HCT116 (cell line): Measurements from ENCODE around the gene CLIC5. TPM values are rescaled to one million over a fixed set of nuclear protein-coding genes. Genes with fewer than 3 reads are reported as not detected.

Source experiments
- ATAC-seq: fragments of 200-7000 bp; cut with Tn5 transposase; 2 replicates; pipeline ENCODE4 v1.9.1; 2020; ENCODE audit warnings: mild to moderate bottlenecking, moderate library complexity
- BruUV-seq: library from RNA; stranded (reverse); fragments of 400-500 nt; replicated peaks from 2 replicates; lab custom pipeline; 2021; lab: Mats Ljungman, UMichigan
- CTCF ChIA-PET: fragments of 300-600 bp; sonication (Branson Sonifier 250); formaldehyde crosslinking; loops from one replicate; lab custom pipeline; 2021; ENCODE audit warnings: antibody characterized with exemption; lab: Charles Lee
- POLR2A ChIA-PET: fragments of 300-600, 350-600 bp; sonication (Branson Sonifier 250); formaldehyde crosslinking; loops from one replicate; lab custom pipeline; 2021; ENCODE audit warnings: antibody characterized with exemption; lab: Charles Lee
- RAD21 ChIA-PET, 2 experiments: fragments of 300-600 bp; sonication (Branson Sonifier 250); formaldehyde crosslinking; loops; one replicate each; lab custom pipeline; 2023; ENCODE audit warnings: low total read pairs in 2 of 2; ENCODE audit not compliant: uncharacterized antibody in 2 of 2, unreplicated experiment in 2 of 2, low non-redundant PET in 1 of 2; lab: Charles Lee
- DNase-seq: peaks from one replicate; pipeline ENCODE4 v3.0.0-alpha.2; 2010; ENCODE audit warnings: low read depth, low spot score
- H2AFZ ChIP-seq: fragments of 200-600 bp; shearing (Covaris generic), sonication (generic); 2 replicates; pipeline ENCODE4 v1.6.1; 2017; ENCODE audit warnings: low read depth, mixed run types, mixed read lengths, antibody characterized with exemption, low read length; ENCODE audit not compliant: poor library complexity, severe bottlenecking
- H3K27ac ChIP-seq: 2 replicates; pipeline ENCODE4 v1.5.1; 2012; ENCODE audit warnings: low read depth, low read length
- H3K27me3 ChIP-seq: fragments of 200-600 bp; sonication (generic); 2 replicates; pipeline ENCODE4 v1.6.1; 2016; ENCODE audit warnings: mixed run types, low read length, mixed read lengths; ENCODE audit not compliant: insufficient read depth
- H3K36me3 ChIP-seq, 2 experiments: fragments of 200-500 bp in 1 of 2; fragments of 200-600 bp in 1 of 2; sonication (Bioruptor generic) in 1 of 2; sonication (generic) in 1 of 2; 2 replicates each; pipeline versions ENCODE4 v1.5.1 to v1.6.1; 2014 to 2016; ENCODE audit warnings: low read length in 2 of 2, inconsistent platforms in 1 of 2, mixed read lengths in 1 of 2, mixed run types in 1 of 2; ENCODE audit not compliant: insufficient read depth in 2 of 2, control insufficient read depth in 1 of 2
- H3K4me1 ChIP-seq, 2 experiments: fragments of 200-600 bp in 1 of 2; sonication (generic) in 1 of 2; 2 replicates each; pipeline versions ENCODE4 v1.5.1 to v1.6.1; 2012 to 2017; ENCODE audit warnings: low read length in 2 of 2, inconsistent platforms in 1 of 2, mild to moderate bottlenecking in 1 of 2, mixed read lengths in 1 of 2, mixed run types in 1 of 2, moderate library complexity in 1 of 2; ENCODE audit not compliant: insufficient read depth in 2 of 2, control insufficient read depth in 1 of 2
- H3K4me2 ChIP-seq: fragments of 200-600 bp; sonication (generic); 2 replicates; pipeline ENCODE4 v1.6.1; 2017; ENCODE audit warnings: mixed run types, low read length, mixed read lengths
- H3K4me3 ChIP-seq, 2 experiments: fragments of 200-600 bp in 1 of 2; sonication (generic) in 1 of 2; replicated peaks in 1 of 2; 2 replicates each; pipeline ENCODE4 v1.5.1; 2011 to 2016; ENCODE audit warnings: low read length in 2 of 2, control low read depth in 1 of 2, low read depth in 1 of 2, mild to moderate bottlenecking in 1 of 2, mixed read lengths in 1 of 2, mixed run types in 1 of 2
- H3K79me2 ChIP-seq: fragments of 200-600 bp; sonication (generic); 2 replicates; pipeline ENCODE4 v1.6.1; 2017; ENCODE audit warnings: mild to moderate bottlenecking, mixed run types, low read length, moderate library complexity, mixed read lengths; ENCODE audit not compliant: insufficient read depth
- H3K9ac ChIP-seq: fragments of 200-600 bp; sonication (generic); 2 replicates; pipeline ENCODE4 v1.6.1; 2016; ENCODE audit warnings: low read length, mixed read lengths
- H3K9me2 ChIP-seq: fragments of 200-600 bp; sonication (generic), shearing (Covaris generic); 2 replicates; pipeline ENCODE4 v1.6.1; 2017; ENCODE audit warnings: mixed run types, mild to moderate bottlenecking, moderate library complexity; ENCODE audit not compliant: insufficient read depth
- H3K9me3 ChIP-seq, 2 experiments: fragments of 200-500 bp in 1 of 2; fragments of 200-600 bp in 1 of 2; sonication (Bioruptor generic) in 1 of 2; sonication (generic) in 1 of 2; 2 replicates each; pipeline ENCODE4 v1.6.1; 2014 to 2017; ENCODE audit warnings: low read length in 2 of 2, mixed read lengths in 2 of 2, inconsistent platforms in 1 of 2, low read depth in 1 of 2, mild to moderate bottlenecking in 1 of 2, mixed run types in 1 of 2, moderate library complexity in 1 of 2; ENCODE audit not compliant: control insufficient read depth in 1 of 2, insufficient read depth in 1 of 2
- H4K20me1 ChIP-seq: fragments of 200-600 bp; sonication (generic), shearing (Covaris generic); 2 replicates; pipeline ENCODE4 v1.6.1; 2017; ENCODE audit warnings: mixed run types, mild to moderate bottlenecking, moderate library complexity; ENCODE audit not compliant: insufficient read depth
- ATF3 ChIP-seq: IDR thresholded peaks from 2 replicates; pipeline ENCODE4 v1.6.1; 2012
- CBX3 ChIP-seq: IDR thresholded peaks from 2 replicates; pipeline ENCODE4 v1.6.1; 2012; ENCODE audit warnings: low read depth
- EGR1 ChIP-seq: IDR thresholded peaks from 2 replicates; pipeline ENCODE4 v1.6.1; 2012; ENCODE audit warnings: low read depth
- ELF1 ChIP-seq: IDR thresholded peaks from 2 replicates; pipeline ENCODE4 v1.6.1; 2012; ENCODE audit warnings: low read depth, borderline replicate concordance
- EZH2 ChIP-seq: fragments of 200-600 bp; sonication (generic); IDR thresholded peaks from 2 replicates; pipeline ENCODE4 v1.6.1; 2017; ENCODE audit warnings: antibody characterized with exemption, mixed run types
- FOSL1 ChIP-seq: IDR thresholded peaks from 2 replicates; pipeline ENCODE4 v1.6.1; 2012; ENCODE audit warnings: low read depth
- JUND ChIP-seq: IDR thresholded peaks from 2 replicates; pipeline ENCODE4 v1.6.1; 2012
- POLR2A ChIP-seq: IDR thresholded peaks from 2 replicates; pipeline ENCODE4 v1.7.0; 2011; ENCODE audit warnings: borderline replicate concordance; ENCODE audit not compliant: insufficient read depth, insufficient read length; ENCODE audit errors: extremely low read depth
- POLR2AphosphoS5 ChIP-seq: IDR thresholded peaks from 2 replicates; pipeline ENCODE4 v1.6.1; 2011; ENCODE audit warnings: mild to moderate bottlenecking, low read depth, low read length, moderate library complexity
- TCF7L2 ChIP-seq: IDR thresholded peaks from 2 replicates; pipeline ENCODE4 v1.7.0; 2011; ENCODE audit warnings: borderline replicate concordance, inconsistent platforms; ENCODE audit not compliant: insufficient read depth, insufficient read length; ENCODE audit errors: extremely low read depth
- YY1 ChIP-seq: IDR thresholded peaks from 2 replicates; pipeline ENCODE4 v1.6.1; 2011; ENCODE audit warnings: low read length, low read depth, moderate library complexity, mild to moderate bottlenecking; ENCODE audit not compliant: insufficient replicate concordance; ENCODE audit errors: extremely low read depth
- ZFX ChIP-seq: fragments of 450-650 bp; IDR thresholded peaks from 2 replicates; pipeline ENCODE4 v1.6.1; 2017
- intact Hi-C: fragments of 100-400 bp; cut with micrococcal nuclease; formaldehyde crosslinking; loops from 2 replicates; pipeline ENCODE4 v1.10.0; 2022
- total RNA-seq: library from RNA; stranded (reverse); gene quantifications from one replicate; pipeline ENCODE4 v1.2.1, GENCODE V29; 2021; ENCODE audit not compliant: unreplicated experiment
- TF ChIP-seq, protein P1 (sequence below): IDR thresholded peaks from 2 replicates; pipeline ENCODE4 v1.6.1; 2012; ENCODE audit warnings: low read depth
- TF ChIP-seq, protein P2 (sequence below): IDR thresholded peaks from 2 replicates; pipeline ENCODE4 v1.6.1; 2012
- TF ChIP-seq, protein P3 (sequence below): IDR thresholded peaks from 2 replicates; pipeline ENCODE4 v1.6.1; 2011; ENCODE audit warnings: mild to moderate bottlenecking, low read length, moderate library complexity; ENCODE audit not compliant: insufficient replicate concordance; ENCODE audit errors: extremely low read depth

Gene CLIC5
- total RNA-seq, 1 experiment from 2014 or later = 0.20 TPM

DNA sequence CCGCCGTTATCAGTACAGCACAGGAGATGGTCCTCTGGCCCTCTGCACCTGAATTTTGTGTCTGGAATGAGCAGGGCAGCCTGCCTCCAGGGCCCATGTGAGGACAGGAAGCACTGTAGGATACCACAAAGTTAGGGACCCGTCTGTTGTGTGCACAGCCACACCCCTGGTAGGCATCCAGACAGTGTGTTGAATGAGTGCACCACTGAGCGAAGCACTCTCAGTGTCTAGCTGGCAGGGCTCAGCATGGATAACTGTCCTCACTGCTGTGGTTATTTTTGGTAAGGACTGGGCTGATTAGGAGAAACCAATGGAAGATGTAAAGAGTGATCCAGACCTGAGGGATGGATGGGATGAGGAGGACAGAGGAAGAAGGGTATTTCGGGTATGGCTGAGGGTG is 178.7 kb downstream of the CLIC5 start:
- DNase-seq = no peak
- no peak for ATAC-seq
- no peaks in the 10 kb centered on the region for H3K9me3 ChIP-seq
- H3K27me3 ChIP-seq = no peaks in the 10 kb centered on the region
- intact Hi-C loops = no loop called here
- TF ChIP-seq TCF7L2 = no peak
- no peak for TF ChIP-seq POLR2A
- TF ChIP-seq ZFX = no peak
- TF ChIP-seq, protein P1, sequence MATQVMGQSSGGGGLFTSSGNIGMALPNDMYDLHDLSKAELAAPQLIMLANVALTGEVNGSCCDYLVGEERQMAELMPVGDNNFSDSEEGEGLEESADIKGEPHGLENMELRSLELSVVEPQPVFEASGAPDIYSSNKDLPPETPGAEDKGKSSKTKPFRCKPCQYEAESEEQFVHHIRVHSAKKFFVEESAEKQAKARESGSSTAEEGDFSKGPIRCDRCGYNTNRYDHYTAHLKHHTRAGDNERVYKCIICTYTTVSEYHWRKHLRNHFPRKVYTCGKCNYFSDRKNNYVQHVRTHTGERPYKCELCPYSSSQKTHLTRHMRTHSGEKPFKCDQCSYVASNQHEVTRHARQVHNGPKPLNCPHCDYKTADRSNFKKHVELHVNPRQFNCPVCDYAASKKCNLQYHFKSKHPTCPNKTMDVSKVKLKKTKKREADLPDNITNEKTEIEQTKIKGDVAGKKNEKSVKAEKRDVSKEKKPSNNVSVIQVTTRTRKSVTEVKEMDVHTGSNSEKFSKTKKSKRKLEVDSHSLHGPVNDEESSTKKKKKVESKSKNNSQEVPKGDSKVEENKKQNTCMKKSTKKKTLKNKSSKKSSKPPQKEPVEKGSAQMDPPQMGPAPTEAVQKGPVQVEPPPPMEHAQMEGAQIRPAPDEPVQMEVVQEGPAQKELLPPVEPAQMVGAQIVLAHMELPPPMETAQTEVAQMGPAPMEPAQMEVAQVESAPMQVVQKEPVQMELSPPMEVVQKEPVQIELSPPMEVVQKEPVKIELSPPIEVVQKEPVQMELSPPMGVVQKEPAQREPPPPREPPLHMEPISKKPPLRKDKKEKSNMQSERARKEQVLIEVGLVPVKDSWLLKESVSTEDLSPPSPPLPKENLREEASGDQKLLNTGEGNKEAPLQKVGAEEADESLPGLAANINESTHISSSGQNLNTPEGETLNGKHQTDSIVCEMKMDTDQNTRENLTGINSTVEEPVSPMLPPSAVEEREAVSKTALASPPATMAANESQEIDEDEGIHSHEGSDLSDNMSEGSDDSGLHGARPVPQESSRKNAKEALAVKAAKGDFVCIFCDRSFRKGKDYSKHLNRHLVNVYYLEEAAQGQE = no peak
- TF ChIP-seq POLR2AphosphoS5 = no peak
- no peak for TF ChIP-seq EGR1
- no peak for TF ChIP-seq EZH2
- no peak for TF ChIP-seq YY1
- no peak for TF ChIP-seq JUND
- no peak for TF ChIP-seq ATF3
- TF ChIP-seq, protein P2, sequence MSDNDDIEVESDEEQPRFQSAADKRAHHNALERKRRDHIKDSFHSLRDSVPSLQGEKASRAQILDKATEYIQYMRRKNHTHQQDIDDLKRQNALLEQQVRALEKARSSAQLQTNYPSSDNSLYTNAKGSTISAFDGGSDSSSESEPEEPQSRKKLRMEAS = no peak
- TF ChIP-seq, protein P3, sequence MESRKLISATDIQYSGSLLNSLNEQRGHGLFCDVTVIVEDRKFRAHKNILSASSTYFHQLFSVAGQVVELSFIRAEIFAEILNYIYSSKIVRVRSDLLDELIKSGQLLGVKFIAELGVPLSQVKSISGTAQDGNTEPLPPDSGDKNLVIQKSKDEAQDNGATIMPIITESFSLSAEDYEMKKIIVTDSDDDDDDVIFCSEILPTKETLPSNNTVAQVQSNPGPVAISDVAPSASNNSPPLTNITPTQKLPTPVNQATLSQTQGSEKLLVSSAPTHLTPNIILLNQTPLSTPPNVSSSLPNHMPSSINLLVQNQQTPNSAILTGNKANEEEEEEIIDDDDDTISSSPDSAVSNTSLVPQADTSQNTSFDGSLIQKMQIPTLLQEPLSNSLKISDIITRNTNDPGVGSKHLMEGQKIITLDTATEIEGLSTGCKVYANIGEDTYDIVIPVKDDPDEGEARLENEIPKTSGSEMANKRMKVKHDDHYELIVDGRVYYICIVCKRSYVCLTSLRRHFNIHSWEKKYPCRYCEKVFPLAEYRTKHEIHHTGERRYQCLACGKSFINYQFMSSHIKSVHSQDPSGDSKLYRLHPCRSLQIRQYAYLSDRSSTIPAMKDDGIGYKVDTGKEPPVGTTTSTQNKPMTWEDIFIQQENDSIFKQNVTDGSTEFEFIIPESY = no peak
- TF ChIP-seq ELF1 = no peak
- no peak for TF ChIP-seq CBX3
- no peak for TF ChIP-seq FOSL1
- RAD21 ChIA-PET = no interaction called here
- H3K79me2 ChIP-seq = no peaks in the 10 kb centered on the region
- POLR2A ChIA-PET = no interaction called here
- H3K9ac ChIP-seq = no peak overlapping the region
- no peaks in the 10 kb centered on the region for H3K4me1 ChIP-seq
- H3K4me3 ChIP-seq = no peak overlapping the region
- H3K4me2 ChIP-seq = no peak overlapping the region
- no peak overlapping the region for H3K27ac ChIP-seq
- no peaks in the 10 kb centered on the region for H3K36me3 ChIP-seq
- no peaks in the 10 kb centered on the region for H3K9me2 ChIP-seq
- no peaks in the 10 kb centered on the region for H4K20me1 ChIP-seq
- no peak overlapping the region for H2AFZ ChIP-seq
- CTCF ChIA-PET = no interaction called here
- BruUV-seq = no TSS peak
